Liver (tissue), 9 donors: ENCODE measurements around the gene CTSC. TPM values are rescaled to one million over a fixed set of nuclear protein-coding genes. Genes with fewer than 3 reads are reported as not detected.

Experiments used
- DNase-seq: peaks from one replicate; pipeline ENCODE4 v3.0.0-alpha.2; 2017; ENCODE audit warnings: low spot score
- H3K27ac ChIP-seq, 2 donors: one replicate each; pipeline ENCODE4 v1.7.0; 2013; ENCODE audit warnings: inconsistent platforms in 2 of 2, low read length in 2 of 2, control low read depth in 1 of 2, low read depth in 1 of 2, mild to moderate bottlenecking in 1 of 2
- H3K27me3 ChIP-seq, 4 donors: one replicate each; pipeline versions ENCODE4 v1.6.1 to v1.7.0; 2013; ENCODE audit warnings: low read length in 3 of 4, inconsistent platforms in 1 of 4, mild to moderate bottlenecking in 1 of 4, moderate library complexity in 1 of 4; ENCODE audit not compliant: control insufficient read depth in 4 of 4, insufficient read depth in 4 of 4
- H3K36me3 ChIP-seq, 4 donors: one replicate each; pipeline versions ENCODE4 v1.6.1 to v1.7.0; 2013; ENCODE audit warnings: low read length in 3 of 4, mild to moderate bottlenecking in 3 of 4, low read depth in 1 of 4, moderate library complexity in 1 of 4; ENCODE audit not compliant: control insufficient read depth in 4 of 4, insufficient read depth in 3 of 4
- H3K4me1 ChIP-seq, 4 donors: one replicate each; pipeline versions ENCODE4 v1.6.1 to v1.7.0; 2013; ENCODE audit warnings: low read length in 3 of 4, mild to moderate bottlenecking in 3 of 4, moderate library complexity in 1 of 4; ENCODE audit not compliant: control insufficient read depth in 4 of 4, insufficient read depth in 4 of 4
- H3K4me3 ChIP-seq, 3 donors: one replicate each; pipeline versions ENCODE4 v1.6.1 to v1.7.0; 2013; ENCODE audit warnings: low read length in 3 of 3, control low read depth in 1 of 3, low read depth in 1 of 3, mild to moderate bottlenecking in 1 of 3
- H3K9ac ChIP-seq, 2 donors: one replicate each; pipeline ENCODE4 v1.7.0; 2013; ENCODE audit warnings: low read length in 2 of 2, mild to moderate bottlenecking in 2 of 2, moderate library complexity in 2 of 2, control low read depth in 1 of 2, low read depth in 1 of 2
- H3K9me3 ChIP-seq, 4 donors: one replicate each; pipeline versions ENCODE4 v1.6.1 to v1.7.0; 2013; ENCODE audit warnings: low read length in 3 of 4; ENCODE audit not compliant: control insufficient read depth in 4 of 4
- EGR1 ChIP-seq, 2 donors: IDR thresholded peaks; 2 replicates each; pipeline ENCODE4 v1.6.1; 2016 to 2018; ENCODE audit warnings: antibody characterized with exemption in 2 of 2, low read depth in 2 of 2
- FOXA1 ChIP-seq: IDR thresholded peaks from 2 replicates; pipeline ENCODE4 v1.6.1; 2016; ENCODE audit warnings: antibody characterized with exemption
- FOXA2 ChIP-seq: IDR thresholded peaks from 2 replicates; pipeline ENCODE4 v1.6.1; 2016; ENCODE audit warnings: antibody characterized with exemption
- GABPA ChIP-seq, 2 donors: IDR thresholded peaks in 1 of 2; conservative IDR thresholded peaks in 1 of 2; 2 replicates each; pipeline ENCODE4 v1.6.1; 2016; ENCODE audit warnings: antibody characterized with exemption in 2 of 2, mild to moderate bottlenecking in 1 of 2, moderate library complexity in 1 of 2
- HNF4G ChIP-seq: IDR thresholded peaks from 2 replicates; pipeline ENCODE4 v1.6.1; 2016; ENCODE audit warnings: antibody characterized with exemption
- JUND ChIP-seq, 2 donors: IDR thresholded peaks; 2 replicates each; pipeline ENCODE4 v1.6.1; 2016; ENCODE audit warnings: antibody characterized with exemption in 2 of 2
- NR2F2 ChIP-seq: IDR thresholded peaks from 2 replicates; pipeline ENCODE4 v1.6.1; 2016; ENCODE audit warnings: antibody characterized with exemption
- RAD21 ChIP-seq, 2 donors: IDR thresholded peaks; 2 replicates each; pipeline ENCODE4 v1.6.1; 2016; ENCODE audit warnings: antibody characterized with exemption in 2 of 2, mild to moderate bottlenecking in 2 of 2
- RXRA ChIP-seq, 2 donors: IDR thresholded peaks; 2 replicates each; pipeline ENCODE4 v1.6.1; 2017 to 2018; ENCODE audit warnings: antibody characterized with exemption in 2 of 2, mild to moderate bottlenecking in 1 of 2
- TAF1 ChIP-seq: conservative IDR thresholded peaks from 2 replicates; pipeline ENCODE4 v1.6.1; 2016; ENCODE audit warnings: antibody characterized with exemption, mild to moderate bottlenecking
- YY1 ChIP-seq: IDR thresholded peaks from 2 replicates; pipeline ENCODE4 v1.6.1; 2016; ENCODE audit warnings: antibody characterized with exemption, mild to moderate bottlenecking
- WGBS: extraction: QIAGEN DNeasy Blood & Tissue Kit; methylation state at CpG from one replicate; pipeline ENCODE4 v1.1.7; 2013; 5-methylcytosine and 5-hydroxymethylcytosine counted together
- polyA plus RNA-seq, 2 donors: library from polyadenylated mRNA; stranded (reverse) in 1 of 2; unstranded in 1 of 2; fragments of 200-250 nt in 1 of 2; fragments of >200 nt in 1 of 2; fragmentation: Nextera tagmentation in 1 of 2; extraction: Ambion mirVana in 1 of 2; gene quantifications; one replicate each; pipeline versions ENCODE4 v1.2.1 to v1.2.3, GENCODE V29; 2013 to 2015
- total RNA-seq, 2 donors: library from RNA; depleted of rRNA; stranded (reverse); fragments of >200 nt; gene quantifications; one replicate each; pipeline ENCODE4 v1.2.3, GENCODE V29; 2014
- TF ChIP-seq, protein P1 (sequence below): IDR thresholded peaks from 2 replicates; pipeline ENCODE4 v1.6.1; 2016; ENCODE audit warnings: antibody characterized with exemption
- TF ChIP-seq, protein P2 (sequence below): IDR thresholded peaks from 2 replicates; pipeline ENCODE4 v1.6.1; 2016; ENCODE audit warnings: antibody characterized with exemption, mild to moderate bottlenecking
- TF ChIP-seq, protein P3 (sequence below): IDR thresholded peaks from 2 replicates; pipeline ENCODE4 v1.6.1; 2016; ENCODE audit warnings: antibody characterized with exemption
- TF ChIP-seq, protein P4 (sequence below): fragments of 150-350 bp; IDR thresholded peaks from 2 replicates; pipeline ENCODE4 v1.5.1; 2017; ENCODE audit warnings: improper control_type of control experiment, low read depth, low read length; ENCODE audit not compliant: missing input control
- donor health status: healthy.
- donor health status: healthy.
- donor health status: healthy.
- donor health status: healthy.
- donor health status: healthy.

Gene CTSC
- total and polyA plus RNA-seq, 4 donors, result 22.4 to 68.7 (median 31.3) TPM

DNA sequence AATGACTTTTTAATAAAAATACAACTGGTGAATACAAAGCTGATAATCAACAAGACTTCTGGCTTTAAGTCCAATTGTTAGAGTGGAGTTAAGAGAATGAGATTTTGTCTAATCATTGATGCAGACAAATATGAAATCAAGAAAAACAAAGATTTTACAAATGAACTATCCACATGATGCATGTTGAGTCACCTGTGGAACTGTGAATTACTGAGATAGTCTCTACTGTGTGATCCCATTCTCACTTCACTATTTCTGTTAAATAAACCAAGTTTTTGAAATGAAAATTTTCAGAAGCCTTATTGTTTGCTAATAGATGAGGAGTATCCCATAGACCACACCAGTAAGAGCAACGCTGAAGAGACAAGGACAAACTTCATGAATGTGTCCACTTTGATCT, 8.4 kb upstream of the CTSC start:
- Histone ChIP-seq H3K27ac (no peak overlapping the region), H3K27me3 (no peaks in the 10 kb centered on the region), H3K9ac (no peak overlapping the region), H3K4me3 (no peak overlapping the region), H3K4me1 (no peaks in the 10 kb centered on the region), H3K36me3 (no peaks in the 10 kb centered on the region), H3K9me3 (no peaks in the 10 kb centered on the region)
- no peak for DNase-seq
- 91% methylated on average over 1 of the region's 1 CpG for WGBS
- TF ChIP-seq NR2F2 (no peak), EGR1 (IDR thresholded peaks at IDR 0.05; ENCODE audit: low read depth in 2 of 2) (no peak), GABPA (IDR thresholded peaks at IDR 0.05 in 1 of 2, conservative IDR thresholded peaks at IDR 0.05 in 1 of 2) (no peak), RAD21 (IDR thresholded peaks at IDR 0.05) (no peak), JUND (IDR thresholded peaks at IDR 0.05) (no peak), FOXA2 (no peak)
- TF ChIP-seq, protein P1, sequence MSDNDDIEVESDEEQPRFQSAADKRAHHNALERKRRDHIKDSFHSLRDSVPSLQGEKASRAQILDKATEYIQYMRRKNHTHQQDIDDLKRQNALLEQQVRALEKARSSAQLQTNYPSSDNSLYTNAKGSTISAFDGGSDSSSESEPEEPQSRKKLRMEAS, result no peak

DNA sequence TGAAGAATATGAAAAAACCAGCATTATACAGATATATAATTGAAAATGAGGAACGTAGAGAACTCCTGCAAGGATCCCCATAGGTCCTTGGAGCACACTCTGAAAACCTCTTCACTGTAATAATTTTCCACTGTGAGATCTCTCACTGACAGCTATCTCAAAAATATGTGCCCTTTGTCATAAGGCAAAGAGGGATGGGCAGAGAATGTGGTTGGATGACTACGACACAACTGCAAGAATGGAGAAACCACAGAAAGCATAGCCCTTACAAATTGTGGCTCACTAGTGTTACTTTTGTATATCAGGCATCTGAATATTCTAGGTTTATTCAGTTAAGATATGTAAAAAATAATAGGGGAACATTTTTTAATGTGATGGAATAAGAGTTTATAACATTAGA, 7.9 kb upstream of the CTSC start:
- DNase-seq, result no peak
- 88% methylated on average over 2 of the region's 2 CpGs for WGBS

More for the DNA sequence above, 7.9 kb upstream of the CTSC start:
- Histone ChIP-seq H3K9ac (no peak overlapping the region), H3K4me1 (no peaks in the 10 kb centered on the region), H3K9me3 (no peaks in the 10 kb centered on the region), H3K4me3 (no peak overlapping the region), H3K36me3 (no peaks in the 10 kb centered on the region), H3K27ac (no peak overlapping the region), H3K27me3 (no peaks in the 10 kb centered on the region)
- TF ChIP-seq, protein P2, sequence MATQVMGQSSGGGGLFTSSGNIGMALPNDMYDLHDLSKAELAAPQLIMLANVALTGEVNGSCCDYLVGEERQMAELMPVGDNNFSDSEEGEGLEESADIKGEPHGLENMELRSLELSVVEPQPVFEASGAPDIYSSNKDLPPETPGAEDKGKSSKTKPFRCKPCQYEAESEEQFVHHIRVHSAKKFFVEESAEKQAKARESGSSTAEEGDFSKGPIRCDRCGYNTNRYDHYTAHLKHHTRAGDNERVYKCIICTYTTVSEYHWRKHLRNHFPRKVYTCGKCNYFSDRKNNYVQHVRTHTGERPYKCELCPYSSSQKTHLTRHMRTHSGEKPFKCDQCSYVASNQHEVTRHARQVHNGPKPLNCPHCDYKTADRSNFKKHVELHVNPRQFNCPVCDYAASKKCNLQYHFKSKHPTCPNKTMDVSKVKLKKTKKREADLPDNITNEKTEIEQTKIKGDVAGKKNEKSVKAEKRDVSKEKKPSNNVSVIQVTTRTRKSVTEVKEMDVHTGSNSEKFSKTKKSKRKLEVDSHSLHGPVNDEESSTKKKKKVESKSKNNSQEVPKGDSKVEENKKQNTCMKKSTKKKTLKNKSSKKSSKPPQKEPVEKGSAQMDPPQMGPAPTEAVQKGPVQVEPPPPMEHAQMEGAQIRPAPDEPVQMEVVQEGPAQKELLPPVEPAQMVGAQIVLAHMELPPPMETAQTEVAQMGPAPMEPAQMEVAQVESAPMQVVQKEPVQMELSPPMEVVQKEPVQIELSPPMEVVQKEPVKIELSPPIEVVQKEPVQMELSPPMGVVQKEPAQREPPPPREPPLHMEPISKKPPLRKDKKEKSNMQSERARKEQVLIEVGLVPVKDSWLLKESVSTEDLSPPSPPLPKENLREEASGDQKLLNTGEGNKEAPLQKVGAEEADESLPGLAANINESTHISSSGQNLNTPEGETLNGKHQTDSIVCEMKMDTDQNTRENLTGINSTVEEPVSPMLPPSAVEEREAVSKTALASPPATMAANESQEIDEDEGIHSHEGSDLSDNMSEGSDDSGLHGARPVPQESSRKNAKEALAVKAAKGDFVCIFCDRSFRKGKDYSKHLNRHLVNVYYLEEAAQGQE, result no peak
- no peak for TF ChIP-seq EGR1 (IDR thresholded peaks at IDR 0.05; ENCODE audit: low read depth in 2 of 2)
- TF ChIP-seq HNF4G, result no peak
- no peak for TF ChIP-seq FOXA1
- TF ChIP-seq TAF1, result no peak
- TF ChIP-seq JUND (IDR thresholded peaks at IDR 0.05), result no peak
- TF ChIP-seq, protein P3, sequence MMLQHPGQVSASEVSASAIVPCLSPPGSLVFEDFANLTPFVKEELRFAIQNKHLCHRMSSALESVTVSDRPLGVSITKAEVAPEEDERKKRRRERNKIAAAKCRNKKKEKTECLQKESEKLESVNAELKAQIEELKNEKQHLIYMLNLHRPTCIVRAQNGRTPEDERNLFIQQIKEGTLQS, result no peak
- TF ChIP-seq, protein P4, sequence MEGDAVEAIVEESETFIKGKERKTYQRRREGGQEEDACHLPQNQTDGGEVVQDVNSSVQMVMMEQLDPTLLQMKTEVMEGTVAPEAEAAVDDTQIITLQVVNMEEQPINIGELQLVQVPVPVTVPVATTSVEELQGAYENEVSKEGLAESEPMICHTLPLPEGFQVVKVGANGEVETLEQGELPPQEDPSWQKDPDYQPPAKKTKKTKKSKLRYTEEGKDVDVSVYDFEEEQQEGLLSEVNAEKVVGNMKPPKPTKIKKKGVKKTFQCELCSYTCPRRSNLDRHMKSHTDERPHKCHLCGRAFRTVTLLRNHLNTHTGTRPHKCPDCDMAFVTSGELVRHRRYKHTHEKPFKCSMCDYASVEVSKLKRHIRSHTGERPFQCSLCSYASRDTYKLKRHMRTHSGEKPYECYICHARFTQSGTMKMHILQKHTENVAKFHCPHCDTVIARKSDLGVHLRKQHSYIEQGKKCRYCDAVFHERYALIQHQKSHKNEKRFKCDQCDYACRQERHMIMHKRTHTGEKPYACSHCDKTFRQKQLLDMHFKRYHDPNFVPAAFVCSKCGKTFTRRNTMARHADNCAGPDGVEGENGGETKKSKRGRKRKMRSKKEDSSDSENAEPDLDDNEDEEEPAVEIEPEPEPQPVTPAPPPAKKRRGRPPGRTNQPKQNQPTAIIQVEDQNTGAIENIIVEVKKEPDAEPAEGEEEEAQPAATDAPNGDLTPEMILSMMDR, result no peak
- no peak for TF ChIP-seq RAD21 (IDR thresholded peaks at IDR 0.05)
- no peak for TF ChIP-seq GABPA (IDR thresholded peaks at IDR 0.05 in 1 of 2, conservative IDR thresholded peaks at IDR 0.05 in 1 of 2)
- TF ChIP-seq RXRA (IDR thresholded peaks at IDR 0.05), result no peak
- TF ChIP-seq FOXA2, result no peak
- no peak for TF ChIP-seq YY1
